Measurements from ENCODE around the gene SLC36A2. TPM values are rescaled to one million over a fixed set of nuclear protein-coding genes. Genes with fewer than 3 reads are reported as not detected.

SLC36A2 gene
- total RNA-seq, 1 experiment from 2014 or later, result not detected

DNA sequence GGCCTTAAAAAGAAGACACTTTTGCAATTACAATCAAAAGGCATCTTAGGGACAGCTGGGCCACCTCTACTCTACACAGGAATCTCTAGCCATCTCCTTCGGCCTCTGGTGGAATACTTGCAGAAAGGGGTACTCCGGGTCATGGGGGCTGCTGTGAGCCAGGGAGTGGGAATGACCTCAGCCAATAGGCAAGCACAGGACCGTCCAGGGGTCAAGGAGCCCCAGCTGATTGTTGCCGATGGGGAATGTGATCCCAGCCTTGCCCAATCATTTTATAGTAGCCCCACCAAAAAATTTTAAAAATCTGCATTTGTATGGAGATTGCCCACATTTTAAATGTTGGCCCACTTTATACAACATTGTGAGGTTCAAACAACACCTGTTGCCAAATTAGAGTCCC is 26.9 kb downstream of the SLC36A2 start:
- no TSS peak for BruUV-seq (replicated peaks)
- CTCF ChIA-PET, result interaction anchor here (0.6 kb wide), 1 partner anchor 13 kb away, joined by 4 read pairs; no protein-coding TSS in a partner anchor

DNA sequence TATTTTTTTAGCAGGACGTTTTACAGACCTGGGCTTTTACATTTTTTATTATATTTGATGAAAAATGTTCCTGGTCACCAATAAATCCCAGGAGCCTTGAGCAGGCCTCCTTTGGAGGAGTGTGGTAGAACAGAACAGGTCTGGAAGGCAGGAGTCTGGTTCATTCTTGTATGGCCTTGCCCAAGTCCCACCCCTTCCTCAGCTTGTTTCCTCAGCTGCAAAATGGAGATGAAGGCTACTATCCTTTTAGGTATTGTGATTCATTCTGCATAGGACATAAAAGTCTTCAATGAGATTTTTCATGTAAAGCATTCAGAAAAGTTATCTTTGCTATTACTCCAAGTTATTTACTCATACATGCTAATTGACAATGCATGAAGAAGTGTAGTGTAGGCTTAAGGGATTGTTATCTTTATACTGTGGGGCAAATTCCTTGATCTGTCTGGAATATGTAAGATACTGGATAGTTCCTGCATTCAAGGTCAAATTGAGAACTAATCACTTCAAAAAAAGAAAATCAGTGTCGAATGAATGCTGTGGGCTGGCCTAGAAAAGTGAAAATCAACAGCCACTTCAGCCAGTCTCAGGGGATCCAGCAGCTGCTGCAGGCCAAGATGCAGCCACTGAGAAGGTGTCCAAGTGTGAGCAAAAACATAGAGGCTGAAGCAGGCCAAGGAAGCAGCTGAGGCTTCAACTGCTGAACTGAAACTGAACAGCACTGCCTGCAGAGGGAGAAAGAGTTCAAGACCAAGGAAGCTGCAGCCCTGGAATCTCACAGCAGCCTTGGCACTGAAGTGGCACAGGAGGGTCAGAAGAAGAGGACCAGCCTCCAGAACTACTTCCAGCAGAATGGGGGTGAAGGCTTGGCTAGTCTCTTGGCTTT is 28.3 kb downstream of the SLC36A2 start:
- DNase-seq (ENCODE audit: low spot score), result no peak
- POLR2A ChIA-PET (ENCODE audit: low non-redundant PET), result no interaction called here
- intact Hi-C loops (cut with micrococcal nuclease; ENCODE audit: unreplicated experiment), result loop anchor here (10.0 kb wide), 1 partner anchor 336 kb away; no protein-coding TSS in a partner anchor
- H3K27me3 ChIP-seq (replicated peaks; ENCODE audit: insufficient read depth, low read depth, low read length, poor library complexity), result no peaks in the 10 kb centered on the region
- TF ChIP-seq, protein P1, sequence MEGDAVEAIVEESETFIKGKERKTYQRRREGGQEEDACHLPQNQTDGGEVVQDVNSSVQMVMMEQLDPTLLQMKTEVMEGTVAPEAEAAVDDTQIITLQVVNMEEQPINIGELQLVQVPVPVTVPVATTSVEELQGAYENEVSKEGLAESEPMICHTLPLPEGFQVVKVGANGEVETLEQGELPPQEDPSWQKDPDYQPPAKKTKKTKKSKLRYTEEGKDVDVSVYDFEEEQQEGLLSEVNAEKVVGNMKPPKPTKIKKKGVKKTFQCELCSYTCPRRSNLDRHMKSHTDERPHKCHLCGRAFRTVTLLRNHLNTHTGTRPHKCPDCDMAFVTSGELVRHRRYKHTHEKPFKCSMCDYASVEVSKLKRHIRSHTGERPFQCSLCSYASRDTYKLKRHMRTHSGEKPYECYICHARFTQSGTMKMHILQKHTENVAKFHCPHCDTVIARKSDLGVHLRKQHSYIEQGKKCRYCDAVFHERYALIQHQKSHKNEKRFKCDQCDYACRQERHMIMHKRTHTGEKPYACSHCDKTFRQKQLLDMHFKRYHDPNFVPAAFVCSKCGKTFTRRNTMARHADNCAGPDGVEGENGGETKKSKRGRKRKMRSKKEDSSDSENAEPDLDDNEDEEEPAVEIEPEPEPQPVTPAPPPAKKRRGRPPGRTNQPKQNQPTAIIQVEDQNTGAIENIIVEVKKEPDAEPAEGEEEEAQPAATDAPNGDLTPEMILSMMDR (conservative IDR thresholded peaks at IDR 0.05; ENCODE audit: low read depth, low read length), result no peak
- no peak for TF ChIP-seq EZH2 (IDR thresholded peaks at IDR 0.05; ENCODE audit: borderline replicate concordance, low read depth, low read length, poor library complexity, severe bottlenecking)
- no peaks in the 10 kb centered on the region for H3K9me3 ChIP-seq (ENCODE audit: low read depth, low read length, poor library complexity, severe bottlenecking)
- H3K4me3 ChIP-seq (ENCODE audit: low read depth, low read length, poor library complexity, severe bottlenecking), result no peak overlapping the region
- no TSS peak for BruUV-seq (replicated peaks)
- H3K36me3 ChIP-seq (ENCODE audit: insufficient read depth, low read length, poor library complexity, severe bottlenecking), result no peaks in the 10 kb centered on the region
- CTCF ChIA-PET, result no interaction called here
- no peak overlapping the region for H3K27ac ChIP-seq (ENCODE audit: low read depth, low read length, poor library complexity, severe bottlenecking)
- no peaks in the 10 kb centered on the region for H3K4me1 ChIP-seq (ENCODE audit: insufficient read depth, low read length, poor library complexity, severe bottlenecking)

More for the DNA sequence above, 26.9 kb downstream of the SLC36A2 start:
- H3K9me3 ChIP-seq (ENCODE audit: low read depth, low read length, poor library complexity, severe bottlenecking), result no peaks in the 10 kb centered on the region
- TF ChIP-seq EZH2 (IDR thresholded peaks at IDR 0.05; ENCODE audit: borderline replicate concordance, low read depth, low read length, poor library complexity, severe bottlenecking), result no peak
- TF ChIP-seq, protein P1 (conservative IDR thresholded peaks at IDR 0.05; ENCODE audit: low read depth, low read length), result no peak
- H3K36me3 ChIP-seq (ENCODE audit: insufficient read depth, low read length, poor library complexity, severe bottlenecking), result no peaks in the 10 kb centered on the region
- no peak for DNase-seq (ENCODE audit: low spot score)
- POLR2A ChIA-PET (ENCODE audit: low non-redundant PET), result no interaction called here
- H3K4me3 ChIP-seq (ENCODE audit: low read depth, low read length, poor library complexity, severe bottlenecking), result no peak overlapping the region
- intact Hi-C loops (cut with micrococcal nuclease; ENCODE audit: unreplicated experiment), result no loop called here
- no peak overlapping the region for H3K27ac ChIP-seq (ENCODE audit: low read depth, low read length, poor library complexity, severe bottlenecking)
- H3K4me1 ChIP-seq (ENCODE audit: insufficient read depth, low read length, poor library complexity, severe bottlenecking), result no peaks in the 10 kb centered on the region
- H3K27me3 ChIP-seq (replicated peaks; ENCODE audit: insufficient read depth, low read depth, low read length, poor library complexity), result no peaks in the 10 kb centered on the region

DNA sequence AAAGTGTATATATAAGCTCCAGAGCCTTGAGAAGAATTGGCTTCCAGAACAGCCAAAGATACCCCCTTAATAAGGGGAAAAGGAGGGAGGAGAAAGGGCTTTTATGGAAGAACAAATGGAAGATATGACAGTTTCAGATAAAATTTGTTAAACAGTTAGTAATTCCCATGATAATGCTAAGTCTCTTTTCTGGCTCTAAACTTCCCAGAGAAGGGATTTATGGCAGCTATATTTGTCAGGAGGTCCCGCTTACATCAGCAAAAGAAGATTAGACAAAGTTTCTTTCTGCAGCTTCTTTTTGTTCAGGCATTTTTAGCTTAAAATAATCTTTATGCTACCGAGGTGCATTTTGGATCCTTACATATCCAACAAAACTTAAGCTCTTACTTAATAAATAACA is 29.5 kb downstream of the SLC36A2 start:
- DNase-seq (ENCODE audit: low spot score), result no peak
- intact Hi-C loops (cut with micrococcal nuclease; ENCODE audit: unreplicated experiment), result loop anchor here (10.0 kb wide), 1 partner anchor 337 kb away; no protein-coding TSS in a partner anchor
- no peaks in the 10 kb centered on the region for H3K4me1 ChIP-seq (ENCODE audit: insufficient read depth, low read length, poor library complexity, severe bottlenecking)
- H3K27me3 ChIP-seq (replicated peaks; ENCODE audit: insufficient read depth, low read depth, low read length, poor library complexity), result no peaks in the 10 kb centered on the region
- H3K27ac ChIP-seq (ENCODE audit: low read depth, low read length, poor library complexity, severe bottlenecking), result no peak overlapping the region
- ChIA-PET CTCF (no interaction called here), POLR2A (ENCODE audit: low non-redundant PET) (no interaction called here)
- H3K9me3 ChIP-seq (ENCODE audit: low read depth, low read length, poor library complexity, severe bottlenecking), result no peaks in the 10 kb centered on the region
- H3K36me3 ChIP-seq (ENCODE audit: insufficient read depth, low read length, poor library complexity, severe bottlenecking), result no peaks in the 10 kb centered on the region
- no TSS peak for BruUV-seq (replicated peaks)
- no peak overlapping the region for H3K4me3 ChIP-seq (ENCODE audit: low read depth, low read length, poor library complexity, severe bottlenecking)
- TF ChIP-seq, protein P1 (conservative IDR thresholded peaks at IDR 0.05; ENCODE audit: low read depth, low read length), result no peak
- no peak for TF ChIP-seq EZH2 (IDR thresholded peaks at IDR 0.05; ENCODE audit: borderline replicate concordance, low read depth, low read length, poor library complexity, severe bottlenecking)

All from A673 (cell line).